ENCODE data around the gene MUC6. TPM values are rescaled to one million over a fixed set of nuclear protein-coding genes. Genes with fewer than 3 reads are reported as not detected.

Gene MUC6
- polyA plus RNA-seq, 1 donor, result 26.8 TPM

GRCh38 chr11:1052133-1053011, 15.9 kb upstream of the MUC6 start:
- DNase-seq, result no peak

- no peak for DNase-seq
Observed at GRCh38 chr11:1051356-1052132, 15.0 kb upstream of the MUC6 start.

- peak; percentile 44 for DNase-seq
Observed at GRCh38 chr11:1050581-1051355, 14.2 kb upstream of the MUC6 start.

GRCh38 chr11:1049911-1050580, 13.5 kb upstream of the MUC6 start:
- no peak for DNase-seq

GRCh38 chr11:1049431-1049891, 12.9 kb upstream of the MUC6 start:
- no peak for DNase-seq

- DNase-seq, result no peak
Observed at GRCh38 chr11:1049071-1049405, 12.5 kb upstream of the MUC6 start.

GRCh38 chr11:1048375-1049070, 12.0 kb upstream of the MUC6 start:
- no peak for DNase-seq

- DNase-seq, result no peak
Observed at GRCh38 chr11:1047595-1048156, 11.2 kb upstream of the MUC6 start.

GRCh38 chr11:1044160-1044559, 7.6 kb upstream of the MUC6 start:
- DNase-seq, result no peak

GRCh38 chr11:1043563-1044096, 7.1 kb upstream of the MUC6 start:
- no peak for DNase-seq

GRCh38 chr11:1042626-1043562, 6.4 kb upstream of the MUC6 start:
- DNase-seq, result no peak

GRCh38 chr11:1041936-1042608, 5.6 kb upstream of the MUC6 start:
- DNase-seq, result no peak

- no peak for DNase-seq
Observed at GRCh38 chr11:1041471-1041870, 5.0 kb upstream of the MUC6 start.

- DNase-seq, result no peak
Observed at GRCh38 chr11:1041149-1041467, 4.6 kb upstream of the MUC6 start.

- no peak for DNase-seq
Observed at GRCh38 chr11:1040428-1041148, 4.1 kb upstream of the MUC6 start.

- no peak for DNase-seq
Observed at GRCh38 chr11:1039481-1040427, 3.2 kb upstream of the MUC6 start.

GRCh38 chr11:1038921-1039320, 2.4 kb upstream of the MUC6 start:
- DNase-seq, result no peak
